Left colon (tissue), 2 donors: Measurements from ENCODE around the gene KCNQ1OT1. TPM values are rescaled to one million over a fixed set of nuclear protein-coding genes. Genes with fewer than 3 reads are reported as not detected.

Source experiments
- ATAC-seq: fragments of 200-7000 bp; cut with Tn5 transposase; one replicate; pipeline ENCODE4 v1.9.1; 2020; ENCODE audit warnings: mild to moderate bottlenecking, moderate library complexity
- DNase-seq, 2 donors: peaks; one replicate each; pipeline ENCODE4 v3.0.0-alpha.2; 2020
- intact Hi-C, 2 donors: fragments of 100-400 bp; cut with DNase I in 1 of 2; cut with micrococcal nuclease in 1 of 2; formaldehyde crosslinking; loops; one replicate each; pipeline versions ENCODE4 v1.11.2 to v1.14.0; 2022; cut with DNase I, micrococcal nuclease
- total RNA-seq, 2 donors: library from RNA; stranded (reverse); fragmentation: NEBNext Ultra II Directional; extraction: Animal tissue kit (Norgen Biotek cat#: 25700); gene quantifications; one replicate each; pipeline ENCODE4 v1.2.1, GENCODE V29; 2021
- donor health status: DM: no; HTN: no; CAD: no.
- donor health status: DM: yes; HTN: yes; CAD: no.

KCNQ1OT1 gene
- total RNA-seq, 2 donors from 2014 or later: 1.1 to 1.9 TPM

DNA sequence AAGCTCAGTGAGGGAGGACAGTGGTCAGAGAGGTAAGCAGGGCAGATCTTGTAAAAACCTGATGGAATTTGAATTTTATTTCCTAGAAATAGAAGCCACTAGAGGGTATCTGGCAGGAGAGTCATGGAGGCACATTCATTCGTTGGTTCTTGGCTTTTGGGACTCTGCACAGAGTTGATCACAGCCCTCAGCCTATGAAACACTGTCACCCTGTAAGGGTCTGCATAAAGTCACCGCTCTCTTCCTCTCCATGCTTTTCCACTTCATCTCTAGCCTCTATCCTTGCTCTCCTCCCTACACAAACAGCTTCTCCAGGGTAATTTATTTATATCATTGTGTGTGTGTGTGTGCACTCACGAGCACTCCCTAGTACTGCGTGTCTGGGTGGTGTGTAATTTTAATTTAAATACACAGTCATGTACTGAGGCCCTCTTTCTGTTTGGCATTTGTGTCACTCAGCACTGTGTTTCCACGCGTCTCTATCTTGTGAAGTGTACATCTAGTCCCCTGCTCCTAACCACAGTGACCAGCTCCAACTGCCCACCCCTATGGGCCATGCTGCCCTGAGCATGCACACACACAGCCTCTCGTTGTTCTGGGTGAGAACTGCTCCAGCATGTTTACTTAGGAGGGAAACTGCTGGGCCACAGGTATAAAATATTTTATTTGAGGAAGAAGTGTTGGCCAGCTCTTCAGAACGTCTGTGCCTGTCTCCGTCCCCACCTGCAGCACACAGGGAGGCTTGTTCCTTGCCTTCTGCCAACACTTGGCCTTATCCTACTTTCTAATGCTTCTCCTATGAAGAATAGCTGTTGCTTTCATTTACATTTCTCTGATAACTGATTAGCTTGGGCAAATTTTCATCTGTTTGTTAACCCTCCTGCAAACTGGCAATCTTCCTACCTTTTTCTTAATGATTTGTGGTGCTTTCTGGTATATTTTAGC, 4.5 kb downstream of the KCNQ1OT1 start:
- intact Hi-C loops: no loop called here
- ATAC-seq (peak; percentile 6), DNase-seq (peak in 1 of 2 donors; percentile 16)

DNA sequence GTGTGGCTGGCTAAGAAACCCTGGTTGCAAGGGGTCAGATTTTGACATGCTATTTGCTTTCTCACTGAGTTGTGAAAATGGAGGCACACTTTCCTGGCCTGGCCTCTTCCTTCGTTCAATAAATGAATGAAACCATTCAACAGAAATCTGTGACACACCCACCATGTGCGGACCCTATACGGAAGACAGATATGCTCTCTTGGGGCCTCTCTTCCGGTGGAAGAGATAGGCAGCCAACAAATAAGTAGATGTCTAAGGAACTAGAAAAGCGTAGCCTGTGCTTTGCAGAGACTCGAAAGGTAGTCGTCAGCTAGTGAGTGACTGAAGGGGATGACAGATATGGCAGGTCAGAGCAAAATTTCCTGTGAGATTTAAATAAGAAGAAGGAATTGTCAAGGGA, 5.3 kb downstream of the KCNQ1OT1 start:
- peak in 1 of 2 donors; percentile 1 for DNase-seq
- intact Hi-C loops: no loop called here
- no peak for ATAC-seq

DNA sequence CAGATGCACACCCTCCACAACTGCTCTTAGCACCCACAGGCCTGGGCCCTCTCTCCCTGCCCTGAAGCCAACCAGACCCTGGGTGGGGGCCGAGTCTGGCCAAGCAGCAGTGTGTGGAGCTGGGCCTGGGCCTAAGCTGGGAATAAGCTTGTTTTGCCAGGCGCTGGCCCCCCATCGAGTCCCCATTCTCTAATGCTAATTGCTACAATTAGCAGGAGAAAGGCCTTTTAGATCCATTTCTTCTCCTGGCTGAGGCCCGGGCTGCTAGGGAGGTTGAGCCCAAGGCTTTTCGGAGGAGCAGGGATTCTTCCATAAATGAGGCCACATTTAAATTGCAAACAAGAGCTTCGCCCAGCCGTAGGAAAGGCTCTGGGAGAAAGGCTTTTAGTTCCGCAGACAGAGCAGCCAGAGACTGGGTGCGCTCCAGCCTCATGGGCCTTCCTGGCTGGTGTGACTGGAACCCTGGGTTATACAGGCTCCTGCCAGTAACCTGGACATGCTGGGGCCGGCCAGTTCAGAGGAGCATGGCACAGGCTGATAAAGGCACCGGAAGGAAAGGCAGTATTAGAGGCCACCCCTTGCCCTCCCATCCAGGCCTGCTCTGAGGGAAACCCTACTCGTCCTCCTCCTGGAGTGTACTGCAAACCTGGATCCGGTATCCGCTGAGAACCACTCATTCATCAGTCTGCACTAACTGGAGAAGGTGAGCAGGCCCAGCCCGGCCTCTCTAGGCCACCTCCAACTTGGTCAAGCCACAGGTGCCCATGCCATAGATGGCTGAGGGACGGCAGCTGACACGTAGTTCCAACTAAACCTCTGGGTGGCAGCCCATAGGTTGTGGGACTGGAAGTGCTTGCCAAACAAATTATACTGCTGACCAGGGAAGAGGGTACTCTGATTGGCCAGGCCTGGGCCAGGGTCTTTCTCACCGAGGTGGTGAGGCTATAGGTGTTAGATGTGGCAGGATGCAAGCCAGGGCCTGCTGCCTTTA, 6.2 kb downstream of the KCNQ1OT1 start:
- ATAC-seq: no peak
- intact Hi-C loops: no loop called here
- peak in 1 of 2 donors; percentile 22 for DNase-seq

DNA sequence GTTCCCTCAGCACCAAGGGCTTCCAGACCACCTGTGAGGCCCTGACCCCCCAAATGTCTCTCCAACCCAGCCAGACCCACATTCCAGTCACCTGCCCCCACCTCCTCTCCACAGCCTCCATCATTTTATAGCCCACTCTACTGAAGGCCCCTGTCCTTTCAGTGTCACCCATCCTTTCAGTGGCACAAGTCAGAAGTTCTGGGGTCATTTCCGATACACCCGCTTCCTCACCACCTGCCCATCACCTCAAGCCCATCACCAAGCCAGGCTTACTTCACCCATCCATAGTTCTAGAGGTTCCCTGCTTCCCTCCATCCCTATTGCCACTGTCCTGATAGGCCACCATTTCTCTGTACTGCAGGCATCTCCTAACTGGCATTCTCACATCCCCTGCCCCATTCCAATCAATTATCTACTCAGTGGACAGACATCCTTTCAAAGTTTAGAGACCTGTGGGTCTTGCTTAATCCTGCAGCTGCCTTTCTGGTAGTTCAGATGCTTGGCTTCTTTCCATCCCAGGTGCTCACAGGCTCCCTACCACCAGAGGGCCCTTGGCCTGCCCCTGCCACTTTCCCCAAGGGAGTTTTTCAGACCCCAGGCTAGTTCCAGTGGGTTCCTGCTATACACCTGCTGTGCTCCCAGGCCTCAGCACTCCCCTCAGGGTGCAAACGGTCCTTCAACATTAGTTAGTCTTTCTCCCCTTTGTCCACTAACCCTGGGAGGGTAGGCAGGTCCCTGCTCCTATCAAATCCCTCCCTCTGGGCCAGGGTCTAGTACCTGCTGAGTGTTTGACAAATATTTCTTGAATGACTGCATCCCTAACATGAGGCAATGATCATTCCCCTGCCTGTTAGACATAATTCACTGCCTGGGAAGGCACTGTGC, 7.6 kb downstream of the KCNQ1OT1 start:
- intact Hi-C loops: no loop called here
- ATAC-seq: no peak
- DNase-seq: peak in 1 of 2 donors; percentile 19

DNA sequence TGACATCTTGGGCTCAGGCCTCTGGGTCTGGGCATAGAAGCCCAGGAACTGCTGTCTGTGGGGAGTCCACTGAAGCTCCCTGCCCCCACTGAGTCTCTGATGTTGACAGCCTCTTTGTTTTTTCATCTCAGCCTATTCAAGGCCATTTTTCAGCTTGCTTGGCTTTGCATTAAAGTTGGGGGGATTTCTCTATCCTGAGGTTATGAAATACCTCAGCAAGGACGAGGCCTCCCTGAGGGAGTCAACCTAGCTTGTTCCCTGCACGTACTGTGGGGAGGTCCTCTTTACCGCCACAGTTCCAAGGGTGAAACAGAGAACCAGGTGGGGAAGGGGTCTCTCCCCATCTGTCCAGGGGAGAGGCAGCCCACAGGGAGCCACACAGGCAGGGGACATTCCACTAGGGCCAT, 8.4 kb downstream of the KCNQ1OT1 start:
- intact Hi-C loops: no loop called here
- DNase-seq: peak in 1 of 2 donors; percentile 5
- no peak for ATAC-seq

DNA sequence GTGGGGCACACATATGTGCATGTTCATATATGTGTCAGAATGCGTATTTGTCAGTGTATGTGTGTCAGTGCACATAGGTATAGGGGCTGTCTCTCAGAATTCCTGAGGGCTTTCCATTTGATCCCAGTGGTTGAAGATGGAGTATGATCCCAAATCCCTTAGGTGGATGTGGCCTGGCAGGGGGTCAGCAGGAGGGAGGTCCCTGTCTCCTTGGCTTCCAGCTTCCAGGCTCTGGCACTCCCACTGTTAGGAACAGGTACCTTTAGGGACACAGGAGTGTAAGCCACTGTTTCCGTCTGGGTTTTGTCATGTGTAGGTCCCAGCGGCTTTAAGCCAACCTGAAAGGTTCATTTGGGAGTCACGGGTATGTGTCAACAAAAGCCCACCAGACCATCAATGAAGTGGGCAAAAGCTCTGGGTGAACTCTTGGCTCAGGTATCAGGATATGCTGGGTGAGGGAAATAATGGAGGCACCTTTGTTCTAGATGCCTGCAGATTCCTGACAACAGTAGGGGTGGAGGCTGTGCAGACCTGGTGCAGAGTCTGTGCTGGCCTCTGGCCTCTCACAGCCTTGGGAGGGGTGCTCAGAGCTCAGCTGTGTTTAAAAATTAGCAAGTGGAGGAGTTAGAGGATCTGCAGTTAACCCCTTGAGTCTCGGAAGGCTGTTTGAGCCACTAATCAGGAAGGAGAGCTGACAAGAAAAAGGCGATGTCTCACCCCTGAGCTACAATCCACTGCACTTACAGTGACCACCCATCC, 9.0 kb downstream of the KCNQ1OT1 start:
- no peak for ATAC-seq
- peak; percentile 1 to 11 for DNase-seq
- intact Hi-C loops: no loop called here

DNA sequence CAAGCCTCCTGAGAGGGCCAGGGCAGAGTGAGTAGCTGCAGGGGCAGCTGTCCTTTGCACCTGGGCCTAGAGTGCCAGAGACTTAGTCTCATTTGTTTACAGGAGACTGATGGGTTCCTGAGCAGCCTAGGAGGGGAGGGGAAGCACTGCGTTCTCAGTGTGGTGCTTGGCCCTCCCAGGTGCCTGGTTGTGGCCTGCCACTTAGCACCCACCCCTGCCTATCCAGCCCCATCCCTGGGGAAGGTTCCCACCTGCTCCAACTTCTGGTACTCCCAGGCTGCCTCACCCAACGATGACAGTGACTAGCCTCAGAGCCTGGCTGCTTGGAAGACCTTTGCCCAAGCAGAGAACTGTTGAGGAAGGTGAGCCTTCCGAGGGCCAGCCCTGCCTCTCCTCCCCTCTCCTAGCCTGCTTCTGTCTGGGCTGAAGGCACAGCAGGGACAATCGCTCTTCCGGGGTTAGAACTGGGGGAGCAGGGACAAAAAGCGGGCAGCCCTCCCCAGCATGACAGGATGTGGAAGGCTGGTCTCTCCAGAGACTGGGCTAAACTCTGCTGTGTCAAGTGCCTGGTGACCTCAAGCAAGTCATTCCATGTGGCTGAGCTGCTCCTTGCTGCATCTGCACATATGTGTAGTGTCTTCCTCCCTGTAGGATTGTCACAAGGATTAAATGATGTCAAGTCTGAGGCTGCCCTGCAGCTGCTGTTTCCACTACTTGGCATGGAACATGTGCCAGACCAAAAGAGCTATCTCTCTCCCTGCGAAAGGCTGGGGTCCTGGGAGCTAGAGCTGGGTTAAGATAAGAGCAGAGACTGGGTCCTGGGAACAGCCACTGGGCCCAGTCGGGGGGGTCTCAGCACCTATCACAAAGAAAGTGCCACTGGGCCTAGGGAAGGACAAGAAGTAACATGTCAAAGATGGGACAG, 9.9 kb downstream of the KCNQ1OT1 start:
- intact Hi-C loops: no loop called here
- DNase-seq (peak; percentile 4 to 24), ATAC-seq (peak; percentile 63)

DNA sequence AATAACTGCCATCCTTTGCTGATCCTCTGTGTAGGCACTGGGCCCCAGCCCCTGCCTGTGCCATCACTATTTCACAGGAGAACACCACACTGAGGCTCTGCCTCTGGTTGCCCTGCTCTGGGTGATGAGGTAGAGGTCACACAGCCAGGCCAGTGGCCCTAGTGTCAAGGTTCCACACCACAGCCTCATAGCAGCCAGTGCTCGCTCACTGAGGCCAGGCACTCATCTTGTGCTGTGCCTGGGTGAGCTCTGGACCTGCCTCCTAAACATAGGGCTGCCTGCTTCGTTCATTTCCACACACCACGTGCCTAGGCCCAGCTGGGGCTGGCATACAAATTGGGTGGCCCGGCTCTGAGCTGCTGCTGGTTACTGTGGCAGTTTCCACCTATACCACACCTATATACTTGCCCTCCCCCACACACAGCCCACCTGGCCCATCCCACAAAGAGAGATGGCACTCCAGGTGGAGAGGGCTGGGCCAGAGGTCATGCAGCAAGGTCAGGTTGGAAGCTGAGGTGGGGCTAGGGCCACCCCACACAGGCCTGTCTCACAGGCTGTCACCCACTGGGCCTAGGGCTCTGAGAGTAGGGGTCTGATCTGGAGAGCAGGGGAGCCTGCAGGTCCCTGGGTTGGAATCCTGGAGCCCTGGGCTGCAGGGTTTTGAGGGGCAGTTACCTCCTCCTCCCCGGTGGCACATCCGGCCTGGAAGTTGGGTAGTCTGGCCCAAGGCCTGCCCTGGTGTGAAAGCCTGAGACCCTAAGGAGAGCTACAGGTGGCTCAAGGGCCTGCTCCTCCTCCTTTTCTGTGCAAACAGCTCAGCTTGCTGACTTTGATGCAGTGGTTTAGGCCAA, 11.2 kb downstream of the KCNQ1OT1 start:
- DNase-seq (peak; percentile 1 to 18), ATAC-seq (no peak)
- intact Hi-C loops: no loop called here

DNA sequence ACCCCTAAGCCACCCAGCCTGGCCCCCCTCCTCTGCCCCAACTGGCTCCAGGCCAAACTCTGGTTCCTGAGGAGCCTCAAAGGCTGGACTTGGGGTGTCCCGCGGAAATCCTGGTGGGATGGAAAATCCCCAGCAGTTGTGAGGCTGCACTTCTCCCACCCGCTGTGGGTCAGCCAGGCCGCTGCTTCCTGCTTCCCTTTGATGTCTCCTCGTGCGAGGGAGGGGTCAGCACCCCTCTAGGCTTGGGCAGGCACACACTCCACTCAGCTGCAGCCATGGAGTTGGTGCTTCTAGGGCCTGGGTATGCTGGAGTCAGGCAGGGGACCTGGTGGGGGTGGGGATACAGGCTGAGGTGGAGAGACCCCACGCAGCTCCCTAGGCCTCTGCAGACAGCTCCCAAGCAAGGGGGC, 12.0 kb downstream of the KCNQ1OT1 start:
- DNase-seq (peak in 1 of 2 donors; percentile 17), ATAC-seq (no peak)
- intact Hi-C loops: no loop called here

DNA sequence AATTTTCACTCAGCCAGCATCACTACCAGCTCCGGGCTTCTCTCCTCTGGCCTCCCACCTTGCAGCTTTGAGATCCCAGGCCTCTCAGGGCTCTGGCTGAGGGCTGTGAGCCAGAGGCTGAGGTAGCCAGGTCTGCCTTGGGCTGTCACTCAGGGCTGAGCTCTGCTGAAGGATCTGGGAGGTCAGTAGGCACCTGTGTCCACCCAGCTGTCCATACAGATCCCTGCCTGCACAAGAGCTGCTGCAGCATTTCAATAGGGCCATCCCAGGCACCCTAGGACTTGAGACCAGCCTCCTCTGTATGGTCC, 12.6 kb downstream of the KCNQ1OT1 start:
- DNase-seq: peak in 1 of 2 donors; percentile 14

DNA sequence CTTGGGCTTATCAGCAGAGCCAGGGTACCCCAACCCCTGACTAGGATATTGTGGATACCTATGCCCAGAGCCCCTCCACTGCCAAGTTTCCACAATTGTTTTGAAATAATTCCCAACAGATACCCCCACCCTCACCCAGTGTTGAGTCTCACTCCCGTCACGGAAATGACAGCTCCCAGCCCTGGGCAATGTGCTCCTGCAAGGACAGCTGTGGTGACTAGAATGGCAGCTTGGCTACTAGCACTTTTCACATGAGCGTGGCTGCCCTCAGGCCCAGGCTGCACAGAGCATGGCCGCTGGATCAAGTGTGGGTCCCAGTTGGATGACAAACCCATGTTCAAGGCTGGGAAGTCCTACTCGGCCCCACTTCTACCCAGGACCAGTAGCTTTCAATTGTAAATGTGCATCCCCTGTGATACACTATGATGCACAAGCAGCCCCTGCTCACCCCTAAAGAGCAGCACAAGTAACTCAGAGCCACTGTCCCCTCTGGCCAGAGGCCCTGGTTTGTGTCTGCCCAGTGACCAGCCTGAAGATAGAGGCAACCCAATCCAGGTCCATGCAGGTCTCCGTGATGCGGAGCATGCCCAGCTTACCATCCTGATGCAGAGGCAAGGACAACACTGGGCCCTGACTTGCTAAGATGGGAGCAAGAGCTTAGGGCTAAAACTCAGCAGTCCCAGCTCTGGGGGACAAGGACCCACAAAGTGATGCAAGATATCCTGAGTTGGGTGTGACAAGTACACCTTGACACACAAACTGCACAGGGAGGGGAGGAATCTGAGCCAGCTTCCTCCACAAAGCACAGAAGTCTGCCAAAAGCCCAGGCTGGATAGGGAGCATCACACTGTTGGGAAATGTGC, 13.2 kb downstream of the KCNQ1OT1 start:
- ATAC-seq: no peak
- DNase-seq: peak in 1 of 2 donors; percentile 7
- intact Hi-C loops: no loop called here

More for the DNA sequence above, 12.6 kb downstream of the KCNQ1OT1 start:
- ATAC-seq: no peak
- intact Hi-C loops: no loop called here

DNA sequence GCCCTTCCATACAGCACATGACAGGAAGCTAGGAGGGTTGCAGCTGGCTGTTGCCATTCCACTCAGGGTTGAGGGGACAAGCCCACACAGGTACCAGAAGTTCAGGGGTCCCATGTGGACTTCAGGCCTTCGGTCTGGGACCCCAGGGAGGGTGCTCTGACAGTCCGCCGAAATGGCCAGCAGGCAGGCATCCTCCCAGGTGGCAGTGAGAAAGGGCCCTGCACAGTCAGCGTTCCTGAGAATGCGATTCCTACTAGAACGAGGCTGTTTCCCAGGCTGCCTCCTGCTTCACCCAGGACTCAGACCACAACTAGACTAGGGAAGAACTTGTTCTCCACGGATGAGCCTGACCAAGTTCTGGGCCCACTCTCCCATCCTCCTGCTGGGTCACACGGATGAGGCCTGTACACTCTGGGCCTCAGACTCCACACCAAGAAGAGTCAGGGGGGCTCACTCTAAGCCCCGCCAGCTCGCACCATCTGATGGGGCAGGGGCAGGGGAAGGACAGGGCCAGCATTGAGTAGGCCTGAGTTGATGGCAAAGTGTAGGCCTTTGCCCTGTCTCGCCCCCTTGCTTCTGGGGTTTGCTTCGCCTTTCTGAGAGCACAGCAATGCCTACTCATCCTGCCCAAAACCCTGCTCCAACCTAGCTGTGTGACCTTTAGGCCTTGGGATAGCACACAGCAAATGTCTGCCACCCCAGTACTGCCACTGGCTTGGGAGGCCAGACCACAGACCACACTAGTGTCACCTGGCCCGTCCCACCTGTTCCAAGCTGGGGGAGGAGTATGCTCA, 14.0 kb downstream of the KCNQ1OT1 start:
- intact Hi-C loops: no loop called here
- peak in 1 of 2 donors; percentile 15 for DNase-seq
- no peak for ATAC-seq

DNA sequence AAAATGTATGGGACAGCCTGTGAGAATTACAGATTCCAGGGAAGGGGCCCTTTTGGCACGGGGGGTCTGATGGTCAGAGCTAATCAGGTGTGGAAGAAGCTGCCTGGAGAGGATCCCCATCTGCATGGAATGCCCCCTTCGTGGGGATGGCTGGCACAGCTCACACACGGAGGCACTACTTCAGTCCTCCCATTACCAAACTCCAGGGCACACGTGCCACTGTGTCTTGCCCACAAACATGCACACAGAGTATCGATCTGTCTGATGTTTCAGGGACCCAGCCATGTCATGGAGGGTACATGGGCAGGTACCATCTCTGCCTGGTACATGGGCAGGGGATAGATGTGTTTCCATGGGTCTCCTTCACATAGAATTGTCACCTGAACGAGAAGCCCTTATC, 14.7 kb downstream of the KCNQ1OT1 start:
- DNase-seq (no peak), ATAC-seq (no peak)
- intact Hi-C loops: no loop called here

DNA sequence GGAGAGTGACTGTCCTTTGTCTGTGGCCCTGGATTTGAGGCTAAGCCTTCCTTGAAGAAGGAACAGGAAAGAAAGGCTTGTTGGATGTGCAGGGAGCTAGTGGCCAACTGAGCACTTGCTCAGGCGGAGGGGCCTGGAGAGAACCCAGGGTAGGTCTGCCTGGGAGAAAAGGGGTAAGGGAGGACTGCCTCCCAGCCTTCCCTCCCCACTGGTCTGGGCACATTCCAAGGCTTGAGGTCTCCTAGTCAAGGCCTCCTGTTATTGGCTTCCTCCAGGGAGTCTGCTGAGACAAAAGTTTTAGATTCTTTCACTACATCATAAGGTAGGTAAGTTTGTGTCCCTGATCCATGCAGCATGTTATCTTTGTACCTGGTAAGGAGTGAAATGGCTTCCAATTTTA, 15.2 kb downstream of the KCNQ1OT1 start:
- ATAC-seq: no peak
- intact Hi-C loops: no loop called here
- DNase-seq: peak in 1 of 2 donors; percentile 5
